HL-60 (cell line): ENCODE data around the gene TTN.

Experiments
- DNase-seq, 2 experiments: peaks; one replicate each; pipeline ENCODE4 v3.0.0-alpha.2; 2010 to 2020; ENCODE audit warnings: low read depth in 1 of 2, low spot score in 1 of 2
- H3K27ac ChIP-seq: fragments of 250-450 bp; sonication (Bioruptor Pico); replicated peaks from 2 replicates; pipeline ENCODE4 v1.5.1; 2020; ENCODE audit warnings: mild to moderate bottlenecking, moderate library complexity
- H3K27me3 ChIP-seq: fragments of 250-450 bp; sonication (Bioruptor Pico); 2 replicates; pipeline ENCODE4 v1.5.1; 2021; ENCODE audit warnings: mild to moderate bottlenecking, moderate library complexity; ENCODE audit not compliant: insufficient read depth, poor library complexity, severe bottlenecking
- H3K4me3 ChIP-seq: replicated peaks from 2 replicates; pipeline ENCODE4 v1.5.1; 2011; ENCODE audit warnings: mild to moderate bottlenecking, control low read depth, low read length; ENCODE audit not compliant: insufficient read depth
- CTCF ChIP-seq: IDR thresholded peaks from one replicate; pipeline ENCODE4 v1.5.1; 2011; ENCODE audit warnings: low read length, control low read depth, inconsistent platforms; ENCODE audit not compliant: insufficient read depth
- GABPA ChIP-seq: IDR thresholded peaks from 2 replicates; pipeline ENCODE4 v1.6.1; 2012; ENCODE audit warnings: low read depth
- POLR2AphosphoS5 ChIP-seq: IDR thresholded peaks from 2 replicates; pipeline ENCODE4 v1.6.1; 2012; ENCODE audit warnings: low read depth
- REST ChIP-seq: IDR thresholded peaks from 2 replicates; pipeline ENCODE4 v1.6.1; 2012; ENCODE audit warnings: low read depth; ENCODE audit not compliant: insufficient replicate concordance
- SPI1 ChIP-seq: IDR thresholded peaks from 2 replicates; pipeline ENCODE4 v1.6.1; 2012; ENCODE audit warnings: low read depth, mild to moderate bottlenecking, borderline replicate concordance

The TTN gene

GRCh38 chr2:178846458-178846802 lies 39.2 kb upstream of the TTN start:
- Histone ChIP-seq H3K27ac (no peak overlapping the region), H3K27me3 (no peaks in the 10 kb centered on the region), H3K4me3 (no peak overlapping the region)
- no peak for DNase-seq
- TF ChIP-seq CTCF (no peak), GABPA (no peak), REST (no peak), SPI1 (no peak), POLR2AphosphoS5 (no peak)

- DNase-seq, result no peak
- no peak overlapping the region for H3K27ac ChIP-seq
- TF ChIP-seq SPI1 (no peak), CTCF (no peak), GABPA (no peak), REST (no peak), POLR2AphosphoS5 (no peak)
- no peaks in the 10 kb centered on the region for H3K27me3 ChIP-seq
- H3K4me3 ChIP-seq, result no peak overlapping the region
These were observed 38.6 kb upstream of the TTN start for GRCh38 chr2:178845566-178846457.

- no peak overlapping the region for H3K27ac ChIP-seq
- TF ChIP-seq REST (no peak), SPI1 (no peak), CTCF (no peak), GABPA (no peak), POLR2AphosphoS5 (no peak)
- no peak for DNase-seq
- H3K4me3 ChIP-seq, result no peak overlapping the region
- no peaks in the 10 kb centered on the region for H3K27me3 ChIP-seq
These were observed 37.5 kb upstream of the TTN start for GRCh38 chr2:178844701-178845100.
